Fibroblast of gingiva (primary cell): ENCODE measurements around the gene MACROD2.

Source experiments
- DNase-seq: peaks from one replicate; pipeline ENCODE4 v3.0.0-alpha.2; 2011; ENCODE audit warnings: low read depth

The MACROD2 gene

DNA sequence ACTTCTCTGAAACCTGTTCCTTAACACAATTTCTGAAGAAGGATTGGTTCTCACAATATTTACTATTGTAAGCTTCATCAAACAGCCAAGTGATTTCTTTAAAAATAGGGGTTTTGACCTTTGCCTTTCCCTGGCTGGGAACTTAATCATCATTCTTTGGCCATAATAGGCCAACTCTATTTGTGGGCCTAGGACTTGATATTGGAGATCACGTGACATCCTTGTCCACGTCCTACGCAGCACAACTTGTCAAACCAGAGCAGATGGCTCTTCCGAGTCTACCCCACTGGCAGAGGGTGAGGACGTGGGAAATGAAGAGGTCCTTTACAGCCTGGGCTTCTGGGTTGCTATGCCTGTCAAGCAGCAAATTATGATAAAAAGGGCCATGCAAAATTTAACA, 1547.3 kb downstream of the MACROD2 start:
- no peak for DNase-seq

DNA sequence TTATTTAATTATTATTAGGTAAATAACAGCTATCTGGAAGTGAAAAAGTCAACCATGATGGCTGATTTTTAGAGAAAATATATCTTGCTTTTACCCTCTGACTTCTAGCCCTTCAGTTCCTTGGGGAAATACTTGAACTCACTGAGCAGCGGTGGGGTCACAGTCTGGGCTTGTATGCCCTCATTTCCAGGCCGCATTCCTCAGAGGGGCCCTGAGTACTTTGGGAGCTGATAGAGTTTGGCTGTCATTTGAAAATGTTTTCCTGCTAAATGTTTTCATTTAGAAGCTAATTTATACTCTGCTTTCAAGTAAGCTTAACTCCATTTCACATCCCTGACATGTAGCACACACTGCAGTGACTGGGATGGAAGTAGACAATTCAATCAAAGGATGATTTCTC, 1549.4 kb downstream of the MACROD2 start:
- no peak for DNase-seq

- no peak for DNase-seq
These were observed 1551.3 kb downstream of the MACROD2 start for GRCh38 chr20:15546525-15547023.

- DNase-seq, result no peak
These were observed 1551.8 kb downstream of the MACROD2 start for GRCh38 chr20:15547119-15547518.

DNA sequence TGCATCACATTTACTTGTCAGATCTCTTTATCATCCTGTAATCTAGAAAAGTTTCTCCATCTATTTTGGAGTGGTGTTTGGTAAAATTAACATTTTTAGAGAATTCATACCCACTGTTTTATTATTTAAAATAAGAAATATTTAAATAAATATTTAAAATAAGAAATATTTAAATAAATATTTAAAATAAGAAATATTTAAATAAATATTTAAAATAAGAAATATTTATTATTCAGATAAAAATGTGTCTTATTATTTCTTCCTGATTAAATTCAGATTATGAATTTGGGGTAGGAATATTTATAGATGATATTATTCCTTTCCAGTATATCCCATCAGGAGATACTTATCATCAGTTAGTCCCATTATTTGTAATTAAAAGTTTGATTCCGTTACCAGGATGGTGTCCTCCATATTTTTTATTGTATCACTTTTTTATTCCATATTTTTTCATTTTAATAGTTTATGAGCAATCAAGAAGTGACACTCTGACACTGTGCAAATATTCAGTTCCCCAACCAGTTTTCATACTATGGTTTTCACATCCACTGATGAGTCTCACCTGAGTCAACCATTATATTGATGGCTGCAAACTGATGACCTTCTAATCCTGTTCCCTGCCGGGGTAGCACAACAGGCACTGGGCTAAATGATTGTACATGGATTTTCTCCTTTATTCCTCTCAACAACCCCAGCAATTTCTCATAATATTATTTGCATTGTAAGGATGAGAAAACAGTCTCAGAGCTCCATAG, 1555.0 kb downstream of the MACROD2 start:
- no peak for DNase-seq

GRCh38 chr20:15555913-15556312, 1560.6 kb downstream of the MACROD2 start:
- no peak for DNase-seq

DNA sequence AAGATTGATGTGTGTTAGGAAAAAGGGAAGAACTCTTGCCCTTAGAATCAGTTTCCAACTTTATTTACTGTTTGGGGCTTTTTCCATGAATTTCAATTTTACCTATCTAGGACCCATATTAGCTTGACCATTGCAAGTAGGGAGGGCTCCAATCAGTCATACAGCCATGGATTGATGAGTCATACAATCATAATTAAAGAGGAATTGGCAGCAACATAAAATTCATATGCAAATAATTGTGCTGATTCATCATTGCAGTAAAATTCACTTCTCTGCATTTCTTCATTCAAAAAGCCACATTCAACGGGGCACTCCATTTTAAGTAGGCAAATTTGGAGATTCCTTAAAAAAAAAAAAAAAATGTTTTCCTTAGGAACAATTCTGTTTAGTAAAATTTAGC, 1561.6 kb downstream of the MACROD2 start:
- DNase-seq, result no peak

DNA sequence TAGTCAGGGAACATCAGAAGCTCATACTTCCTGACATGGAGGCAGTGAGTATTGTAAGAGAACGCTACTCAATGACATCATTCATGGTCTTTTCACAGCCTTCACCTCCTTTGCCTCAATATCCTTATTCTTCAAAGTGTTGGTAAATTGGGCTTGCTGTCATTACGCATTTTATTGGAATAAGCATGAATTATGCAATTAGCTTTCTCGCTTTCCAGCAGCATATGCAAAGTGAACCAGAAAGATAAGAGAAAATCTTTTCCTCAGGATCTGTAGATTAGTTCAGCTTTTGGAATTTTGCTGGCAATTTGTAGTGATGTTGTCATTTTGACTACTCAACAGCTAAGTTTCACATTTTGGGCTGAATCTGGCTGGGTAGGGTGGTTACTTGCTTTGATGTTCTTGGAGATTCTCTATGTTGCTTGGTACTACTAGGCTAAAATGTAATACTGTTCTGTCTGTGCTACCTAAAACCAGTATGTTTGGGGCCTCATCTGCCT, 1565.8 kb downstream of the MACROD2 start:
- no peak for DNase-seq

- no peak for DNase-seq
These were observed 1566.5 kb downstream of the MACROD2 start for GRCh38 chr20:15561707-15562404.

DNA sequence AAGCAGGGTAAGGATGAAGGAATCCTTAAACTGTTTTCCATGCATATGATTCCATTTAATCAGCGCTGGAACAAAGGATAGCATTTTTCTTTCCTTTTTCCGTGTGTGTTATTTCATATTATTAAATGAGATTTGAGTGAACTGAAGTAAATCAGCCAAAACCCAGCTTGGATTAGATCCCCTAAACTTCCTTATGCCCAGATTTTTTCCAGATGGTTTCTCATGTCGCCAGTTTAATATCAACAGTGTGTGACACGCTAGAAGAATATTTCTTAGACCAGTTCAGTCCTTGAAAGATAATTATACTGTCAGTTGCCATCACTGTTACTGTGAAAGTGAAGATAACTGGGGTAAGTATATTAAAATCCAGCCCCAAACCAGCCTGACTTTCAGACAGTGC, 1568.5 kb downstream of the MACROD2 start:
- no peak for DNase-seq

GRCh38 chr20:15564981-15565380, 1569.7 kb downstream of the MACROD2 start:
- DNase-seq, result no peak

DNA sequence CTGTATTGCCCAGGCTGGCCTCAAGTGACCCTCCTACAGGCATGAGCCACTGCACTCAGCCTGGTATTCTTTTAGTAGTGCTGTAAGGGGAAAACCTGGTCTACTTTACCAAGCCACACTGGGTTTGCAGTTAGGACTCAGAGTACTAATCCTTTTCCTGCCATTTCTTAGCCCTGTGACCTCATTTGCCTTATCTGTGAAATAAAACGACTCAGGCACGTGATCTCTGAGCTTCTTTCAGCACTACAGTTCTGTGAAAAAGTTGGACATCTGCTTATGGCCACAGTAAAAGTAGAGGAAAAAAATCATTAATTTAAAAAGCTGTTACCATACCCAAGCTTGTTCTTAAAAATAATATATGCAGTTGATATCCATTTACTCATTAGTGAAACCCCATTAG, 1570.5 kb downstream of the MACROD2 start:
- no peak for DNase-seq

- no peak for DNase-seq
These were observed 1571.9 kb downstream of the MACROD2 start for GRCh38 chr20:15567219-15567618.

DNA sequence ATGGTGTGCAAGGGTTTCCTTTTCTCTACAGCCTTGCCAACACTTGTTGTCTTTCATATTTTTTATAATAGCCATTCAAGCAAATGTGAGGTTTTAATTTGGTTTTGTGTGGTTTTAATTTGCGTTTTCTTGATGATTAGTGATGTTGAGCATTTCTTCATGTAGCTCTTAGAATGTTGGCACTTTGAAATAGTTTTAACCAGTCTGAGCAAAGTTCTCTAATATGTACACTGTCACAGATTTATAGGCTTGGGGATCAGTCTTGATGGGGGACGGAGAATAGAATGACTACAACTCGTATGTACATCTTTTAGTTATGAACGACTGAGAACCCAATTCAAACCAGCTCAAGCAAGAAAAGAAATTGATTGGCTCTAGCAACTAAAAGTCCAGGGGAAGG, 1574.8 kb downstream of the MACROD2 start:
- DNase-seq, result no peak

- DNase-seq, result no peak
These were observed 1575.7 kb downstream of the MACROD2 start for GRCh38 chr20:15571056-15571455.

DNA sequence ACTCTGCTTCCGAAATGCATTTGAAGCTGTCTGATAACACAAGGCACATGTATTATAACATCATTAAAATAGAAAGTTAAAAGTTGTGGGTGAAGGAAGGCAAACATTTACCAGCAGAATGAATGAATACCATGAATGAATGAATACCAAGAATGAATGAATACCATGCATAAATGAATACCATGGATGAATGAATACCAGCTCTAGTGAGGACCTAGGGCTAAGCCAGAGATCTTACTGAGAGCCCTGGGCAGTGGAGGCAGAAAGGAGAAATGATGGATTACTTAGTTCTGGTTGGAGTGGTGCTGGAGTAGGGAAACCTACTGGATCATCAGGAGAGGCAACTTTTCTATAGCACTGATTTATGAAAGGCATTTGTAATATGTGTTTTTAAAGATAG, 1579.9 kb downstream of the MACROD2 start:
- no peak for DNase-seq

DNA sequence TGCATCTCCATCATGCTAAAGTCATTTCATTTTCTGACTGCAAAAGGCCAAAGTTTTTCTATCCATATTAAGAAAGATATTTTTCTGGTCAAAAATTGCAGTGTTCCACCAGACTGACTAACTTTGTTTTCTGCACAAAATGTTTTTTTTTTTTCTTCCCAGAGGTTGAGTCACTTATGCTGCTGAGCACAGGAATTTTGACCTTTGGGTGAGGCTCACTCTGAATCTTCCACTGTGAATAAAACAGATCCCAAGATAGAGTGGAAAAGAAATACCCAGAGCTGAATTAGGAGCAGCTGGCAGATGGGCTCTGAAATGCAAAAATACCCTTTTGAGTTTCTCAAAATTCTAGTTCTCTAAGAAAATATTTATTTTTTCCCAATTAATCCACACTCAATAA, 1581.1 kb downstream of the MACROD2 start:
- DNase-seq, result no peak

- DNase-seq, result no peak
These were observed 1582.8 kb downstream of the MACROD2 start for GRCh38 chr20:15578113-15578512.

DNA sequence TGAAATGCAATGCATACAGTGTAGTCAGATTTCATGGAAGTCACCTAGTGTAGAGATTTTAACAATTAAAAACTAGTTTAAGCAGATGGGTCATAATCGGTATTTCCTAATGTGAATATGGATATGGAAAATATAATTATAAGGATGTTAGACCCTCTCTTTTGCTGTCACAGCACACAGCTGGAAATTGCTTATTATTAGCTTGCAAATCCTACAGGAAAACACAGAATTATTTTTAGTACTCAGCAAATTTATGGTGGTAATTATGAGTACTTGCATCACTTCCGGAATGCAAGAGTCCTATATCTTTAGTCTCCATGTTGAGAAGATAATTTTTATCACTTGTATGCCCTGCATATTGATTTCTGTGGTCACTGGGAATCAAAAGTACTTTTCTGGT, 1584.4 kb downstream of the MACROD2 start:
- no peak for DNase-seq

DNA sequence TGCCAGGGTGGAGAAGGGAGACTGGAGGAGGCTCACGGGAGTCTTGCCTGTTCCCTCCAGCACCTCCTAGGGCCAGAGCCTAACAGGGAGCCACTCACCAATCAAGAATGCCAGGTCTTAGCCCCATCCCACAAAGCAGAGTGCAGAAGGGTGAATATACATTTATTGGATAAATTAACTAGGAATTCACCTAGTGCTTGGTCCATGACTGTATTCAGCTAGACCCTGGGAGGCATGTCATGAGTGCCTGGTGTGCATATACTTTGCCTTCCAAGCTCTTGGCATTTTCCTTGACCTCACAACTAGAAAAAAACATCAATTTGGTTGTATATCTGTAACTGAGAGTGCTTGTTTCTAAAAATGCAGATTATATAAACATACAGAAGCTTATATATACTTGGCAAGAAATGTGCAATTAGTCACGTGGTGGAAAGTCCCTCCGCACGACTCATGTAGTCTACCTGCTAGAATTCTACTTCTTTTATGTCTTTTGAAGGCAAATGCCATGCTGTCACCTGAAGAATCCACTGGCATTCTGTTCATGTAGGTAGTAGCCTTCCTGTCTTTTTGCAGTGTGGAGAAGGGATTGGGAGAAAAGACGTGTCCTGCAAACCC, 1586.9 kb downstream of the MACROD2 start:
- DNase-seq, result no peak

GRCh38 chr20:15584507-15584906, 1589.2 kb downstream of the MACROD2 start:
- no peak for DNase-seq

GRCh38 chr20:15593081-15593480, 1597.8 kb downstream of the MACROD2 start:
- DNase-seq, result no peak

GRCh38 chr20:15594158-15594695, 1598.9 kb downstream of the MACROD2 start:
- DNase-seq, result no peak
